Measurements from ENCODE around the gene CCDC78. TPM values are rescaled to one million over a fixed set of nuclear protein-coding genes. Genes with fewer than 3 reads are reported as not detected.

Gene CCDC78
- total and polyA plus RNA-seq, 2 donors (not counting 3 experiments of a cell fraction or from before 2014, with no cell fraction given) = 0.50 to 1.3 TPM

GRCh38 chr16:749010-749409 lies 22.8 kb upstream of the CCDC78 start:
- Histone ChIP-seq H3K79me2 (ENCODE audit: control insufficient read depth, insufficient read depth, low read length) (no peaks in the 10 kb centered on the region), H2AFZ (ENCODE audit: low read depth, low read length) (no peak overlapping the region), H4K20me1 (replicated peaks; ENCODE audit: control insufficient read depth, extremely low read depth, insufficient read depth, low read length) (no peaks in the 10 kb centered on the region), H3K9me3 (replicated peaks; ENCODE audit: control insufficient read depth, insufficient read depth, low read length) (no peaks in the 10 kb centered on the region), H3K4me1 (ENCODE audit: control insufficient read depth, extremely low read depth, insufficient read depth, low read length) (no peaks in the 10 kb centered on the region), H3K4me3 (replicated peaks in 1 of 3; ENCODE audit: insufficient read depth in 1 of 3, low read depth in 1 of 3, low read length in 3 of 3) (no peak overlapping the region), H3K9ac (replicated peaks; ENCODE audit: extremely low read depth, insufficient read depth, low read length) (no peak overlapping the region), H3K27ac (ENCODE audit: insufficient read depth, low read depth, low read length) (no peak overlapping the region), H3K36me3 (ENCODE audit: control insufficient read depth in 2 of 2, extremely low read depth in 1 of 2, insufficient read depth in 2 of 2, low read length in 2 of 2) (no peaks in the 10 kb centered on the region), H3K27me3 (ENCODE audit: control insufficient read depth in 2 of 2, insufficient read depth in 2 of 2, low read length in 2 of 2) (peaks cover 4% of the 10 kb centered on the region in 2 experiments), H3K9me1 (replicated peaks; ENCODE audit: control insufficient read depth, extremely low read depth, insufficient read depth, low read length) (no peaks in the 10 kb centered on the region), H3K4me2 (ENCODE audit: insufficient read depth, low read length) (no peak overlapping the region)
- intact Hi-C loops (cut with micrococcal nuclease) (no loop called here), dilution Hi-C loops (cut with MboI; ENCODE audit: extremely low pct_ligation_motif_present, low sequenced_read_pairs) (no loop called here)
- FAIRE-seq (no peak), DNase-seq (ENCODE audit: low read depth, low spot score) (no peak)
- BruUV-seq (replicated peaks) = no TSS peak
- CTCF ChIA-PET = interaction anchor here (1.1 to 1.2 kb wide), 2 partner anchors 12 to 20 kb away, joined by 3 to 4 read pairs; partner anchors contain the start of gene MSLN
- TF ChIP-seq MAX (IDR thresholded peaks at IDR 0.05; ENCODE audit: insufficient read depth, insufficient read length) = no peak
- no peak for TF ChIP-seq EZH2 (IDR thresholded peaks at IDR 0.05; ENCODE audit: borderline replicate concordance, low read depth, low read length, severe bottlenecking)
- TF ChIP-seq MYC (IDR thresholded peaks at IDR 0.05; ENCODE audit: low read depth, low read length) = no peak
- TF ChIP-seq POLR2AphosphoS5 (IDR thresholded peaks at IDR 0.05; ENCODE audit: insufficient read depth, low read depth, low read length) = no peak
- no peak for TF ChIP-seq JUN (IDR thresholded peaks at IDR 0.05; ENCODE audit: borderline replicate concordance, insufficient read depth, insufficient read length, low read depth)
- no peak for TF ChIP-seq CTCF (IDR thresholded peaks at IDR 0.05; ENCODE audit: extremely low read depth in 1 of 2, insufficient read depth in 1 of 2, low read depth in 1 of 2, low read length in 2 of 2)
- TF ChIP-seq POLR2A (IDR thresholded peaks at IDR 0.05; ENCODE audit: low read depth, low read length) = no peak
- TF ChIP-seq GATA2 (IDR thresholded peaks at IDR 0.05; ENCODE audit: insufficient read depth, insufficient read length, low read depth, low read length) = no peak
- no peak for TF ChIP-seq FOS (IDR thresholded peaks at IDR 0.05; ENCODE audit: borderline replicate concordance, insufficient read depth, low read length)
- POLR2A ChIA-PET = interaction anchor here (0.7 kb wide), 1 partner anchor 35 kb away, joined by 3 read pairs; no protein-coding TSS in a partner anchor
